Prostate gland (tissue), 2 donors: ENCODE data around the gene PSTK. TPM values are rescaled to one million over a fixed set of nuclear protein-coding genes. Genes with fewer than 3 reads are reported as not detected.

Experiments
- DNase-seq: peaks from one replicate; pipeline ENCODE4 v3.0.0-alpha.2; 2019; ENCODE audit warnings: low spot score
- H3K27ac ChIP-seq, 2 donors: fragments of 200-600 bp; sonication (generic); 2 replicates each; pipeline ENCODE4 v1.5.1; 2017 to 2019
- H3K27me3 ChIP-seq: fragments of 200-600 bp; sonication (generic); replicated peaks from 2 replicates; pipeline ENCODE4 v1.5.1; 2019; ENCODE audit not compliant: insufficient read depth
- H3K36me3 ChIP-seq, 2 donors: fragments of 200-600 bp; sonication (generic); 1 replicate in 1 of 2; 2 replicates in 1 of 2; pipeline versions ENCODE4 v1.5.1 to v1.8.1; 2017 to 2019
- H3K4me1 ChIP-seq: fragments of 200-600 bp; sonication (generic); replicated peaks from 2 replicates; pipeline ENCODE4 v1.5.1; 2019
- H3K4me3 ChIP-seq, 2 donors: fragments of 200-600 bp; sonication (generic); 2 replicates each; pipeline ENCODE4 v1.5.1; 2017 to 2019
- H3K9me3 ChIP-seq: fragments of 200-600 bp; sonication (generic); 2 replicates; pipeline ENCODE4 v1.5.1; 2017
- CTCF ChIP-seq, 4 experiments: fragments of 200-600 bp in 2 of 4; fragments of 450-650 bp in 2 of 4; sonication (generic) in 2 of 4; IDR thresholded peaks; 1 replicate in 3 of 4; 2 replicates in 1 of 4; pipeline ENCODE4 v1.5.1; 2016 to 2019; ENCODE audit warnings: antibody characterized with exemption in 4 of 4, mild to moderate bottlenecking in 2 of 4, moderate library complexity in 2 of 4
- POLR2A ChIP-seq: fragments of 450-650 bp; IDR thresholded peaks from one replicate; pipeline ENCODE4 v1.6.1; 2016; ENCODE audit warnings: antibody characterized with exemption, mild to moderate bottlenecking
- POLR2AphosphoS5 ChIP-seq: sonication (generic); formaldehyde crosslinking; IDR thresholded peaks from one replicate; pipeline ENCODE4 v1.6.1; 2017; ENCODE audit warnings: antibody characterized with exemption
- WGBS: methylation state at CpG from one replicate; pipeline ENCODE4 v1.1.5; 2018; 5-methylcytosine and 5-hydroxymethylcytosine counted together
- intact Hi-C: fragments of 100-400 bp; cut with DNase I; formaldehyde crosslinking; loops from one replicate; pipeline ENCODE4 v1.14.2; 2022
- total RNA-seq, 2 donors: library from RNA; depleted of rRNA; stranded (reverse); fragments of >200 nt; gene quantifications; one replicate each; pipeline ENCODE4 v1.1.0, GENCODE V29; 2016

Gene PSTK
- total RNA-seq, 2 donors from 2014 or later = 5.1 to 10.0 TPM

- H3K27me3 ChIP-seq = no peaks in the 10 kb centered on the region
- H3K4me1 ChIP-seq = no peaks in the 10 kb centered on the region
- no peak overlapping the region for H3K4me3 ChIP-seq
- 64% methylated on average over 3 of the region's 3 CpGs for WGBS
- no peak overlapping the region for H3K27ac ChIP-seq
- H3K36me3 ChIP-seq = no peaks in the 10 kb centered on the region
- no peaks in the 10 kb centered on the region for H3K9me3 ChIP-seq
- intact Hi-C loops = no loop called here
- TF ChIP-seq CTCF (IDR thresholded peaks at IDR 0.05) = no peak
- TF ChIP-seq POLR2A = no peak
- TF ChIP-seq POLR2AphosphoS5 = no peak
- DNase-seq = no peak
Observed at GRCh38 chr10:122974543-122975064, 5.6 kb upstream of the PSTK start.

- DNase-seq = no peak
- H3K27me3 ChIP-seq = no peaks in the 10 kb centered on the region
- intact Hi-C loops = no loop called here
- H3K4me1 ChIP-seq = no peaks in the 10 kb centered on the region
- no peaks in the 10 kb centered on the region for H3K9me3 ChIP-seq
- WGBS = 14% methylated on average over 4 of the region's 4 CpGs
- no peaks in the 10 kb centered on the region for H3K36me3 ChIP-seq
- H3K27ac ChIP-seq = peak overlapping the region in 1 of 2 donors; percentile 92
- H3K4me3 ChIP-seq = peak overlapping the region; percentile 75 to 76
- TF ChIP-seq POLR2A (no peak), CTCF (IDR thresholded peaks at IDR 0.05) (peak in 1 of 4 experiments; percentile 23), POLR2AphosphoS5 (no peak)
Observed at GRCh38 chr10:122981066-122981464, 864 bp downstream of the PSTK start.

GRCh38 chr10:122983898-122984297 lies 3.7 kb downstream of the PSTK start:
- no peak overlapping the region for H3K4me3 ChIP-seq
- H3K4me1 ChIP-seq = no peaks in the 10 kb centered on the region
- no peak for DNase-seq
- no peaks in the 10 kb centered on the region for H3K36me3 ChIP-seq
- intact Hi-C loops = no loop called here
- no peak for TF ChIP-seq POLR2AphosphoS5
- no peak for TF ChIP-seq POLR2A
- no peak for TF ChIP-seq CTCF (IDR thresholded peaks at IDR 0.05)
- H3K27ac ChIP-seq = no peak overlapping the region
- no peaks in the 10 kb centered on the region for H3K9me3 ChIP-seq
- H3K27me3 ChIP-seq = no peaks in the 10 kb centered on the region
- 97% methylated on average over 6 of the region's 6 CpGs for WGBS

- H3K36me3 ChIP-seq = no peaks in the 10 kb centered on the region
- H3K4me1 ChIP-seq = no peaks in the 10 kb centered on the region
- no peak overlapping the region for H3K4me3 ChIP-seq
- H3K27ac ChIP-seq = no peak overlapping the region
- no peak for DNase-seq
- H3K9me3 ChIP-seq = no peaks in the 10 kb centered on the region
- no peak for TF ChIP-seq CTCF (IDR thresholded peaks at IDR 0.05)
- TF ChIP-seq POLR2A = no peak
- TF ChIP-seq POLR2AphosphoS5 = no peak
- H3K27me3 ChIP-seq = no peaks in the 10 kb centered on the region
- 98% methylated on average over 2 of the region's 2 CpGs for WGBS
- intact Hi-C loops = no loop called here
Observed at GRCh38 chr10:122984708-122985107, 4.5 kb downstream of the PSTK start.

- intact Hi-C loops = no loop called here
- H3K4me1 ChIP-seq = no peaks in the 10 kb centered on the region
- H3K4me3 ChIP-seq = no peak overlapping the region
- DNase-seq = no peak
- WGBS = 42% methylated on average over 6 of the region's 6 CpGs
- no peak overlapping the region for H3K27ac ChIP-seq
- H3K36me3 ChIP-seq = no peaks in the 10 kb centered on the region
- TF ChIP-seq POLR2A = no peak
- TF ChIP-seq POLR2AphosphoS5 = no peak
- no peak for TF ChIP-seq CTCF (IDR thresholded peaks at IDR 0.05)
- H3K27me3 ChIP-seq = no peaks in the 10 kb centered on the region
- H3K9me3 ChIP-seq = no peaks in the 10 kb centered on the region
Observed at GRCh38 chr10:122986335-122986734, 6.1 kb downstream of the PSTK start.
